ENCODE data around the gene TTLL10. TPM values are rescaled to one million over a fixed set of nuclear protein-coding genes. Genes with fewer than 3 reads are reported as not detected.

TTLL10 gene
- polyA plus RNA-seq, 1 experiment, result not detected

GRCh38 chr1:1205769-1206375 is 32.2 kb downstream of the TTLL10 start:
- peaks cover 3% of the 10 kb centered on the region; the same call in 1 of the 2 replicates for H3K9me3 ChIP-seq (ENCODE audit: control insufficient read depth, insufficient read depth, low read length)
- H3K4me3 ChIP-seq (ENCODE audit: low read depth, low read length), result no peak overlapping the region
- ChIA-PET POLR2A (no interaction called here), CTCF (no interaction called here)
- no peak for TF ChIP-seq CTCF (IDR thresholded peaks at IDR 0.05; ENCODE audit: low read depth, low read length)
- H3K27ac ChIP-seq (ENCODE audit: low read depth, low read length), result no peak overlapping the region
- peaks cover 9% of the 10 kb centered on the region for H3K27me3 ChIP-seq (ENCODE audit: control insufficient read depth, insufficient read depth, low read length)
- no peak for DNase-seq (ENCODE audit: low read depth, low spot score)

- no peak for DNase-seq (ENCODE audit: low read depth, low spot score)
- no peak for TF ChIP-seq CTCF (IDR thresholded peaks at IDR 0.05; ENCODE audit: low read depth, low read length)
- Histone ChIP-seq H3K9me3 (ENCODE audit: control insufficient read depth, insufficient read depth, low read length) (peaks cover 3% of the 10 kb centered on the region; the same call in 1 of the 2 replicates), H3K27me3 (ENCODE audit: control insufficient read depth, insufficient read depth, low read length) (peaks cover 9% of the 10 kb centered on the region), H3K27ac (ENCODE audit: low read depth, low read length) (no peak within 1 kb of the TSS), H3K4me3 (ENCODE audit: low read depth, low read length) (peak within 1 kb of the TSS; percentile 20; the same call in 1 of the 2 replicates)
- ChIA-PET CTCF (no interaction called here), POLR2A (no interaction called here)
Observed at GRCh38 chr1:1206376-1206965, 32.8 kb downstream of the TTLL10 start, which contains the start of gene TNFRSF18. TSS of gene TNFRSF18 (minus strand) at chr1:1206592. CDS start at chr1:1206571, 21 bp downstream.

GRCh38 chr1:1206966-1207531 is 33.4 kb downstream of the TTLL10 start:
- H3K4me3 ChIP-seq (ENCODE audit: low read depth, low read length), result no peak overlapping the region
- no peak for TF ChIP-seq CTCF (IDR thresholded peaks at IDR 0.05; ENCODE audit: low read depth, low read length)
- no peak for DNase-seq (ENCODE audit: low read depth, low spot score)
- POLR2A ChIA-PET, result no interaction called here
- peaks cover 9% of the 10 kb centered on the region for H3K27me3 ChIP-seq (ENCODE audit: control insufficient read depth, insufficient read depth, low read length)
- CTCF ChIA-PET, result no interaction called here
- H3K27ac ChIP-seq (ENCODE audit: low read depth, low read length), result no peak overlapping the region
- H3K9me3 ChIP-seq (ENCODE audit: control insufficient read depth, insufficient read depth, low read length), result peaks cover 3% of the 10 kb centered on the region; the same call in 1 of the 2 replicates

- no peak overlapping the region for H3K4me3 ChIP-seq (ENCODE audit: low read depth, low read length)
- CTCF ChIA-PET, result no interaction called here
- peaks cover 3% of the 10 kb centered on the region; the same call in 1 of the 2 replicates for H3K9me3 ChIP-seq (ENCODE audit: control insufficient read depth, insufficient read depth, low read length)
- DNase-seq (ENCODE audit: low read depth, low spot score), result no peak
- no peak for TF ChIP-seq CTCF (IDR thresholded peaks at IDR 0.05; ENCODE audit: low read depth, low read length)
- H3K27ac ChIP-seq (ENCODE audit: low read depth, low read length), result no peak overlapping the region
- H3K27me3 ChIP-seq (ENCODE audit: control insufficient read depth, insufficient read depth, low read length), result peaks cover 9% of the 10 kb centered on the region
- POLR2A ChIA-PET, result no interaction called here
Observed at GRCh38 chr1:1207571-1207892, 33.9 kb downstream of the TTLL10 start.
